PFSK-1 (cell line): ENCODE measurements around the gene CDK19.

ENCODE experiments used
- POLR2AphosphoS5 ChIP-seq: IDR thresholded peaks from 2 replicates; pipeline ENCODE4 v1.6.1; 2012; ENCODE audit warnings: low read depth, mild to moderate bottlenecking, control low read depth, low read length, moderate library complexity
- SIN3A ChIP-seq: IDR thresholded peaks from 2 replicates; pipeline ENCODE4 v1.6.1; 2012; ENCODE audit warnings: mild to moderate bottlenecking, low read length, moderate library complexity, borderline replicate concordance; ENCODE audit not compliant: insufficient read depth
- TAF1 ChIP-seq: IDR thresholded peaks from 2 replicates; pipeline ENCODE4 v1.6.1; 2012; ENCODE audit warnings: low read length, control low read depth, borderline replicate concordance; ENCODE audit not compliant: insufficient read depth

GRCh38 chr6:110703010-110703905 lies 112.0 kb downstream of the CDK19 start:
- TF ChIP-seq POLR2AphosphoS5 (no peak), SIN3A (no peak), TAF1 (no peak)
